WTC11 (cell line): ENCODE results near the gene LORICRIN. TPM values are rescaled to one million over a fixed set of nuclear protein-coding genes. Genes with fewer than 3 reads are reported as not detected.

Source experiments
- ATAC-seq: fragments of 200-7000 bp; cut with Tn5 transposase; 2 replicates; pipeline ENCODE4 v1.10.0; 2021; ENCODE audit warnings: mild to moderate bottlenecking, moderate library complexity
- CTCF ChIA-PET: fragments of 300-600 bp; sonication (Branson Sonifier 250); formaldehyde crosslinking; loops from one replicate; lab custom pipeline; 2021; ENCODE audit warnings: antibody characterized with exemption; lab: Charles Lee
- POLR2A ChIA-PET: fragments of 350-600 bp; sonication (Branson Sonifier 250); formaldehyde crosslinking; loops from one replicate; lab custom pipeline; 2021; ENCODE audit warnings: antibody characterized with exemption; lab: Charles Lee
- DNase-seq: peaks from one replicate; pipeline ENCODE4 v3.0.0; 2021; ENCODE audit warnings: low spot score
- H3K27ac Mint-ChIP-seq: 2 replicates; pipeline ENCODE4 v1.8.0; 2021; ENCODE audit warnings: mixed read lengths
- H3K27me3 Mint-ChIP-seq: 2 replicates; pipeline ENCODE4 v1.8.0; 2021; ENCODE audit warnings: low read depth, mild to moderate bottlenecking, moderate library complexity, mixed read lengths
- H3K36me3 Mint-ChIP-seq: 2 replicates; pipeline ENCODE4 v1.8.0; 2021; ENCODE audit warnings: mixed read lengths
- H3K4me1 Mint-ChIP-seq: 2 replicates; pipeline ENCODE4 v1.8.0; 2022; ENCODE audit warnings: mixed read lengths
- H3K4me3 Mint-ChIP-seq: 2 replicates; pipeline ENCODE4 v1.8.0; 2021; ENCODE audit warnings: mild to moderate bottlenecking, moderate library complexity, mixed read lengths
- H3K9me3 Mint-ChIP-seq: 2 replicates; pipeline ENCODE4 v1.8.0; 2021; ENCODE audit warnings: mixed read lengths
- AR ChIP-seq: fragments of 250-450 bp; sonication (Bioruptor Pico); IDR thresholded peaks from 2 replicates; pipeline ENCODE4 v1.9.0; 2021; ENCODE audit warnings: mild to moderate bottlenecking
- ATF1 ChIP-seq: sonication (generic); formaldehyde crosslinking; IDR thresholded peaks from 2 replicates; pipeline ENCODE4 v1.8.1; 2023; ENCODE audit warnings: mild to moderate bottlenecking, moderate library complexity, missing genetic modification reagents
- ELF4 ChIP-seq: sonication (generic); formaldehyde crosslinking; IDR thresholded peaks from 2 replicates; pipeline ENCODE4 v1.8.1; 2022; ENCODE audit warnings: low read depth, mild to moderate bottlenecking, moderate library complexity, missing genetic modification reagents
- HMGA2 ChIP-seq: fragments of 250-450 bp; sonication (Bioruptor Pico); IDR thresholded peaks from 2 replicates; pipeline ENCODE4 v1.4.0; 2021; ENCODE audit warnings: mild to moderate bottlenecking, moderate library complexity
- KAT7 ChIP-seq: sonication (generic); formaldehyde crosslinking; IDR thresholded peaks from 2 replicates; pipeline ENCODE4 v1.8.1; 2023; ENCODE audit warnings: missing genetic modification reagents, mild to moderate bottlenecking, borderline replicate concordance
- MAX ChIP-seq: sonication (generic); formaldehyde crosslinking; IDR thresholded peaks from 2 replicates; pipeline ENCODE4 v1.8.0; 2022; ENCODE audit warnings: mild to moderate bottlenecking, missing genetic modification reagents
- MYBL2 ChIP-seq: sonication (generic); formaldehyde crosslinking; IDR thresholded peaks from 2 replicates; pipeline ENCODE4 v1.8.1; 2023; ENCODE audit warnings: mild to moderate bottlenecking, moderate library complexity, missing genetic modification reagents
- NFE2L1 ChIP-seq: sonication (generic); formaldehyde crosslinking; IDR thresholded peaks from 2 replicates; pipeline ENCODE4 v1.8.1; 2023; ENCODE audit warnings: missing genetic modification reagents
- PREB ChIP-seq: sonication (generic); formaldehyde crosslinking; IDR thresholded peaks from 2 replicates; pipeline ENCODE4 v1.8.1; 2022; ENCODE audit warnings: mild to moderate bottlenecking, missing genetic modification reagents, moderate library complexity, borderline replicate concordance
- TCF7 ChIP-seq: sonication (generic); formaldehyde crosslinking; IDR thresholded peaks from 2 replicates; pipeline ENCODE4 v1.8.0; 2022; ENCODE audit warnings: mild to moderate bottlenecking, low read depth, missing genetic modification reagents, moderate library complexity
- TEAD1 ChIP-seq: sonication (generic); formaldehyde crosslinking; IDR thresholded peaks from 2 replicates; pipeline ENCODE4 v1.8.0; 2022; ENCODE audit warnings: mild to moderate bottlenecking, missing genetic modification reagents
- ZMAT4 ChIP-seq: fragments of 250-450 bp; sonication (Bioruptor Pico); IDR thresholded peaks from 2 replicates; pipeline ENCODE4 v1.9.0; 2021; ENCODE audit warnings: mild to moderate bottlenecking
- ZNF138 ChIP-seq: sonication (generic); formaldehyde crosslinking; conservative IDR thresholded peaks from 2 replicates; pipeline ENCODE4 v1.8.1; 2022; ENCODE audit warnings: mild to moderate bottlenecking, moderate library complexity, missing genetic modification reagents
- ZNF263 ChIP-seq: sonication (generic); formaldehyde crosslinking; IDR thresholded peaks from 2 replicates; pipeline ENCODE4 v1.8.1; 2022; ENCODE audit warnings: low read depth, mild to moderate bottlenecking, moderate library complexity, missing genetic modification reagents
- ZNF281 ChIP-seq: sonication (generic); formaldehyde crosslinking; IDR thresholded peaks from 2 replicates; pipeline ENCODE4 v1.8.0; 2023; ENCODE audit warnings: mild to moderate bottlenecking, missing genetic modification reagents
- ZNF317 ChIP-seq: sonication (generic); formaldehyde crosslinking; IDR thresholded peaks from 2 replicates; pipeline ENCODE4 v1.8.1; 2023; ENCODE audit warnings: low read depth, mild to moderate bottlenecking, moderate library complexity, missing genetic modification reagents, borderline replicate concordance
- ZNF423 ChIP-seq: fragments of 250-450 bp; sonication (Bioruptor Pico); IDR thresholded peaks from 2 replicates; pipeline ENCODE4 v2.1.2; 2022; ENCODE audit warnings: mild to moderate bottlenecking, moderate library complexity
- ZNF425 ChIP-seq: fragments of 250-450 bp; sonication (Bioruptor Pico); conservative IDR thresholded peaks from 2 replicates; pipeline ENCODE4 v1.9.0; 2021; ENCODE audit warnings: mild to moderate bottlenecking
- ZNF512 ChIP-seq: sonication (generic); formaldehyde crosslinking; IDR thresholded peaks from 2 replicates; pipeline ENCODE4 v1.8.1; 2022; ENCODE audit warnings: missing genetic modification reagents, borderline replicate concordance
- total RNA-seq: library from RNA; stranded (reverse); gene quantifications from 3 replicates; pipeline ENCODE4 v1.2.3, GENCODE V29; 2021

Gene LORICRIN
- total RNA-seq, 1 experiment from 2014 or later: not detected

- no peak for TF ChIP-seq ZNF281 (CRISPR knock-in tag)
- TF ChIP-seq KAT7 (CRISPR knock-in tag): no peak
- TF ChIP-seq, all 79 proteins: peak for 0
Measured at GRCh38 chr1:153217744-153218416, 41.6 kb upstream of the LORICRIN start (continued).

- DNase-seq (no peak), ATAC-seq (no peak)
- Mint-ChIP-seq H3K27me3 (peaks cover 2% of the 10 kb centered on the region; the same call in 1 of the 2 replicates), H3K4me3 (no peak overlapping the region), H3K4me1 (no peaks in the 10 kb centered on the region), H3K9me3 (no peaks in the 10 kb centered on the region), H3K27ac (no peak overlapping the region), H3K36me3 (no peaks in the 10 kb centered on the region)
- ChIA-PET CTCF (interaction anchor here (0.6 to 3.3 kb wide), 9 partner anchors 13 to 567 kb away, joined by 3 to 22 read pairs (median 6); partner anchors contain the start of gene SMCP), POLR2A (no interaction called here)
- TF ChIP-seq ELF4 (CRISPR knock-in tag) (no peak), ZNF138 (no peak), NFE2L1 (CRISPR knock-in tag) (no peak), ZNF423 (CRISPR knock-in tag) (no peak), PREB (CRISPR knock-in tag) (no peak), TEAD1 (CRISPR knock-in tag) (no peak), MYBL2 (CRISPR knock-in tag) (no peak), HMGA2 (CRISPR knock-in tag) (no peak), ZMAT4 (CRISPR knock-in tag) (no peak), TCF7 (CRISPR knock-in tag) (no peak), ATF1 (CRISPR knock-in tag) (no peak), ZNF512 (CRISPR knock-in tag) (no peak), ZNF263 (CRISPR knock-in tag) (no peak), ZNF317 (CRISPR knock-in tag) (no peak), AR (CRISPR knock-in tag) (no peak), ZNF425 (CRISPR knock-in tag) (no peak), MAX (CRISPR knock-in tag) (no peak)
Measured at GRCh38 chr1:153220606-153221303, 38.7 kb upstream of the LORICRIN start.
